Hepatocyte (in vitro differentiated cells): ENCODE measurements around the gene TMEM272. TPM values are rescaled to one million over a fixed set of nuclear protein-coding genes. Genes with fewer than 3 reads are reported as not detected.

ENCODE experiments used
- DNase-seq: peaks from one replicate; pipeline ENCODE4 v3.0.0-alpha.2; 2016; ENCODE audit warnings: low spot score
- H2AFZ ChIP-seq: fragments of 200-600 bp; sonication (generic); 2 replicates; pipeline ENCODE4 v1.6.0; 2016; ENCODE audit warnings: antibody characterized with exemption, mild to moderate bottlenecking
- H3K27ac ChIP-seq: fragments of 200-600 bp; sonication (generic); 2 replicates; pipeline ENCODE4 v1.5.1; 2016; ENCODE audit warnings: mild to moderate bottlenecking
- H3K27me3 ChIP-seq: fragments of 200-600 bp; sonication (generic); 2 replicates; pipeline ENCODE4 v1.6.1; 2016
- H3K36me3 ChIP-seq: fragments of 200-600 bp; sonication (generic); replicated peaks from 2 replicates; pipeline ENCODE4 v1.5.1; 2016; ENCODE audit warnings: low read depth; ENCODE audit not compliant: insufficient read depth
- H3K4me1 ChIP-seq: fragments of 200-600 bp; sonication (generic); 2 replicates; pipeline ENCODE4 v1.5.1; 2016; ENCODE audit warnings: mild to moderate bottlenecking, moderate library complexity; ENCODE audit not compliant: insufficient read depth
- H3K4me2 ChIP-seq: fragments of 200-600 bp; sonication (generic); 2 replicates; pipeline ENCODE4 v1.6.0; 2016
- H3K4me3 ChIP-seq: fragments of 200-600 bp; sonication (generic); 2 replicates; pipeline ENCODE4 v1.5.1; 2016; ENCODE audit warnings: mild to moderate bottlenecking
- H3K79me2 ChIP-seq: fragments of 200-600 bp; sonication (generic); 2 replicates; pipeline ENCODE4 v1.6.0; 2017; ENCODE audit warnings: mild to moderate bottlenecking
- H3K9me2 ChIP-seq: fragments of 200-600 bp; sonication (generic); replicated peaks from 2 replicates; pipeline ENCODE4 v1.6.0; 2017; ENCODE audit warnings: mild to moderate bottlenecking; ENCODE audit not compliant: insufficient read depth
- H3K9me3 ChIP-seq: fragments of 200-600 bp; sonication (generic); 2 replicates; pipeline ENCODE4 v1.5.1; 2016; ENCODE audit warnings: low read depth, mild to moderate bottlenecking
- H4K20me1 ChIP-seq: fragments of 200-600 bp; sonication (generic); 2 replicates; pipeline ENCODE4 v1.6.0; 2016; ENCODE audit warnings: mild to moderate bottlenecking; ENCODE audit not compliant: insufficient read depth, poor library complexity, severe bottlenecking
- CTCF ChIP-seq: fragments of 200-600 bp; sonication (generic); IDR thresholded peaks from 2 replicates; pipeline ENCODE4 v1.5.1; 2016; ENCODE audit warnings: antibody characterized with exemption, mild to moderate bottlenecking; ENCODE audit not compliant: poor library complexity
- EZH2 ChIP-seq: fragments of 200-600 bp; sonication (generic); IDR thresholded peaks from 2 replicates; pipeline ENCODE4 v1.6.1; 2016; ENCODE audit warnings: antibody characterized with exemption, mild to moderate bottlenecking, borderline replicate concordance
- EZH2phosphoT487 ChIP-seq: fragments of 200-600 bp; sonication (generic); IDR thresholded peaks from one replicate; pipeline ENCODE4 v1.6.1; 2018; ENCODE audit warnings: antibody characterized with exemption, mild to moderate bottlenecking, low read depth, moderate library complexity; ENCODE audit not compliant: unreplicated experiment, severe bottlenecking
- WGBS: methylation state at CpG from one replicate; pipeline ENCODE4 v1.1.6; 2016; ENCODE audit warnings: low lambda C conversion rate; ENCODE audit errors: missing lambda C conversion rate; 5-methylcytosine and 5-hydroxymethylcytosine counted together
- polyA plus RNA-seq: library from polyadenylated mRNA; unstranded; fragments of >200 nt; fragmentation: Nextera tagmentation; extraction: Ambion mirVana; gene quantifications from 2 replicates; pipeline ENCODE4 v1.2.1, GENCODE V29; 2016
- total RNA-seq: library from RNA; depleted of rRNA; stranded (reverse); fragments of >200 nt; gene quantifications from 2 replicates; pipeline ENCODE4 v1.2.3, GENCODE V29; 2014

TMEM272 gene
- total and polyA plus RNA-seq, 2 experiments from 2014 or later: 0.20 to 0.23 TPM

- no peaks in the 10 kb centered on the region for H3K9me2 ChIP-seq
- H4K20me1 ChIP-seq: no peaks in the 10 kb centered on the region
- H3K4me1 ChIP-seq: peaks cover 5% of the 10 kb centered on the region
- no peaks in the 10 kb centered on the region for H3K79me2 ChIP-seq
- no peak overlapping the region for H3K4me3 ChIP-seq
- no peak overlapping the region for H2AFZ ChIP-seq
- H3K27me3 ChIP-seq: no peaks in the 10 kb centered on the region
- H3K4me2 ChIP-seq: no peak overlapping the region
- DNase-seq: no peak
- no peak for TF ChIP-seq EZH2phosphoT487
- TF ChIP-seq CTCF: no peak
- TF ChIP-seq EZH2: no peak
- H3K27ac ChIP-seq: no peak overlapping the region
- H3K9me3 ChIP-seq: no peaks in the 10 kb centered on the region
- no peaks in the 10 kb centered on the region for H3K36me3 ChIP-seq
- WGBS: 95% methylated on average over 4 of the region's 4 CpGs
These were observed 50.0 kb downstream of the TMEM272 start for GRCh38 chr13:51794964-51795363.

- WGBS: 70% methylated on average over 6 of the region's 6 CpGs
- Histone ChIP-seq H3K4me1 (peaks cover 5% of the 10 kb centered on the region), H2AFZ (no peak overlapping the region), H3K36me3 (no peaks in the 10 kb centered on the region), H3K4me2 (no peak overlapping the region), H3K27me3 (no peaks in the 10 kb centered on the region), H3K9me3 (no peaks in the 10 kb centered on the region), H3K79me2 (no peaks in the 10 kb centered on the region), H3K9me2 (no peaks in the 10 kb centered on the region), H3K4me3 (no peak overlapping the region), H4K20me1 (no peaks in the 10 kb centered on the region), H3K27ac (peak overlapping the region; percentile 71)
- peak; percentile 62 for DNase-seq
- TF ChIP-seq EZH2 (no peak), CTCF (no peak), EZH2phosphoT487 (no peak)
These were observed 51.3 kb downstream of the TMEM272 start for GRCh38 chr13:51793570-51794271.

GRCh38 chr13:51786425-51787265, 58.3 kb downstream of the TMEM272 start:
- H4K20me1 ChIP-seq: no peaks in the 10 kb centered on the region
- H3K9me3 ChIP-seq: no peaks in the 10 kb centered on the region
- H3K4me3 ChIP-seq: no peak overlapping the region
- no peak for TF ChIP-seq EZH2
- TF ChIP-seq EZH2phosphoT487: no peak
- TF ChIP-seq CTCF: no peak
- H3K79me2 ChIP-seq: no peaks in the 10 kb centered on the region
- peak overlapping the region; percentile 32 for H3K27ac ChIP-seq
- H3K27me3 ChIP-seq: no peaks in the 10 kb centered on the region
- WGBS: 71% methylated on average over 10 of the region's 10 CpGs
- peak overlapping the region; percentile 24 for H2AFZ ChIP-seq
- no peak for DNase-seq
- H3K9me2 ChIP-seq: no peaks in the 10 kb centered on the region
- H3K4me2 ChIP-seq: peak overlapping the region; percentile 51
- H3K36me3 ChIP-seq: no peaks in the 10 kb centered on the region
- H3K4me1 ChIP-seq: peaks cover 14% of the 10 kb centered on the region
